ENCODE results near the gene FOXK1.

FOXK1 gene

GRCh38 chr7:4787541-4787940 is 105.4 kb downstream of the FOXK1 start:
- TF ChIP-seq CTCF (IDR thresholded peaks at IDR 0.05; ENCODE audit: control insufficient read depth, insufficient read depth, low read depth, low read length, missing control alignments), result no peak
- DNase-seq (ENCODE audit: low read depth), result no peak
- no peak overlapping the region for H3K4me3 ChIP-seq (ENCODE audit: control insufficient read depth, low read depth, low read length)

- no peak overlapping the region for H3K4me3 ChIP-seq (ENCODE audit: control insufficient read depth, low read depth, low read length)
- DNase-seq (ENCODE audit: low read depth), result no peak
- TF ChIP-seq CTCF (IDR thresholded peaks at IDR 0.05; ENCODE audit: control insufficient read depth, insufficient read depth, low read depth, low read length, missing control alignments), result no peak
Observed at GRCh38 chr7:4787947-4788626, 106.0 kb downstream of the FOXK1 start.

GRCh38 chr7:4788627-4789189 is 106.6 kb downstream of the FOXK1 start:
- H3K4me3 ChIP-seq (ENCODE audit: control insufficient read depth, low read depth, low read length), result no peak overlapping the region
- no peak for DNase-seq (ENCODE audit: low read depth)
- no peak for TF ChIP-seq CTCF (IDR thresholded peaks at IDR 0.05; ENCODE audit: control insufficient read depth, insufficient read depth, low read depth, low read length, missing control alignments)

GRCh38 chr7:4789194-4790077 is 107.3 kb downstream of the FOXK1 start:
- TF ChIP-seq CTCF (IDR thresholded peaks at IDR 0.05; ENCODE audit: control insufficient read depth, insufficient read depth, low read depth, low read length, missing control alignments), result no peak
- H3K4me3 ChIP-seq (ENCODE audit: control insufficient read depth, low read depth, low read length), result no peak overlapping the region
- DNase-seq (ENCODE audit: low read depth), result no peak

GRCh38 chr7:4790078-4790465 is 108.0 kb downstream of the FOXK1 start:
- no peak for TF ChIP-seq CTCF (IDR thresholded peaks at IDR 0.05; ENCODE audit: control insufficient read depth, insufficient read depth, low read depth, low read length, missing control alignments)
- no peak overlapping the region for H3K4me3 ChIP-seq (ENCODE audit: control insufficient read depth, low read depth, low read length)
- no peak for DNase-seq (ENCODE audit: low read depth)

GRCh38 chr7:4790516-4790991 is 108.5 kb downstream of the FOXK1 start:
- no peak overlapping the region for H3K4me3 ChIP-seq (ENCODE audit: control insufficient read depth, low read depth, low read length)
- TF ChIP-seq CTCF (IDR thresholded peaks at IDR 0.05; ENCODE audit: control insufficient read depth, insufficient read depth, low read depth, low read length, missing control alignments), result no peak
- DNase-seq (ENCODE audit: low read depth), result no peak
